WI38 (cell line): ENCODE measurements around the gene BPIFB2.

Experiments used
- H3K4me3 ChIP-seq: 2 replicates; pipeline ENCODE4 v1.5.1; 2011; ENCODE audit warnings: low read depth, mild to moderate bottlenecking, control low read depth, low read length
- CTCF ChIP-seq: IDR thresholded peaks from 2 replicates; pipeline ENCODE4 v1.5.1; 2012; ENCODE audit warnings: low read depth, mild to moderate bottlenecking, control low read depth, low read length

Gene BPIFB2

GRCh38 chr20:33046412-33046811 is 38.9 kb downstream of the BPIFB2 start:
- no peak overlapping the region for H3K4me3 ChIP-seq
- TF ChIP-seq CTCF, result no peak

- no peak overlapping the region for H3K4me3 ChIP-seq
- TF ChIP-seq CTCF, result no peak
These were observed 43.8 kb downstream of the BPIFB2 start for GRCh38 chr20:33051333-33051732.

GRCh38 chr20:33053291-33054106 is 46.0 kb downstream of the BPIFB2 start, which contains the start of gene BPIFB3:
Gene BPIFB3, plus strand, starts transcription at chr20:33053903. Its CDS starts 1,533 bp downstream, at chr20:33055436.
- no peak within 1 kb of the TSS for H3K4me3 ChIP-seq
- no peak for TF ChIP-seq CTCF

- H3K4me3 ChIP-seq, result no peak overlapping the region
- no peak for TF ChIP-seq CTCF
These were observed 46.9 kb downstream of the BPIFB2 start for GRCh38 chr20:33054381-33054780.

- no peak for TF ChIP-seq CTCF
- H3K4me3 ChIP-seq, result no peak overlapping the region
These were observed 47.3 kb downstream of the BPIFB2 start for GRCh38 chr20:33054791-33055190.

DNA sequence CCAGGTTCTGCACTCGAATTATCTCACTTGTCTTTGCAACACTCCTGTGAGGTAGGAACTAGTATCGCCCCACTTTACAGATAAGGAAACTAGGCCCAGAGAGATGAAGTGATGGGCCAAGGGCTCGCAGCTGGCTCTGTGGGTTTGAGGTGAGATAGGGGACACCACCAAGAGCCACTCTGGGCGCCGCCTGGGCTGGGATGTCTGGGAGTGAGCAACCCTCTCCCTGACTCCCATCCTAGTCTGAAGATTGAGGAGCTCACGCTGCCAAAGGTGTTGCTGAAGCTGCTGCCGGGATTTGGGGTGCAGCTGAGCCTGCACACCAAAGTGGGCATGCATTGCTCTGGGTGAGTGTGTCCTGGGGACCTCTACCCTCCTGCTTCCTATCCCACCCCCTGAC is 51.6 kb downstream of the BPIFB2 start:
- no peak for TF ChIP-seq CTCF
- H3K4me3 ChIP-seq, result no peak overlapping the region

DNA sequence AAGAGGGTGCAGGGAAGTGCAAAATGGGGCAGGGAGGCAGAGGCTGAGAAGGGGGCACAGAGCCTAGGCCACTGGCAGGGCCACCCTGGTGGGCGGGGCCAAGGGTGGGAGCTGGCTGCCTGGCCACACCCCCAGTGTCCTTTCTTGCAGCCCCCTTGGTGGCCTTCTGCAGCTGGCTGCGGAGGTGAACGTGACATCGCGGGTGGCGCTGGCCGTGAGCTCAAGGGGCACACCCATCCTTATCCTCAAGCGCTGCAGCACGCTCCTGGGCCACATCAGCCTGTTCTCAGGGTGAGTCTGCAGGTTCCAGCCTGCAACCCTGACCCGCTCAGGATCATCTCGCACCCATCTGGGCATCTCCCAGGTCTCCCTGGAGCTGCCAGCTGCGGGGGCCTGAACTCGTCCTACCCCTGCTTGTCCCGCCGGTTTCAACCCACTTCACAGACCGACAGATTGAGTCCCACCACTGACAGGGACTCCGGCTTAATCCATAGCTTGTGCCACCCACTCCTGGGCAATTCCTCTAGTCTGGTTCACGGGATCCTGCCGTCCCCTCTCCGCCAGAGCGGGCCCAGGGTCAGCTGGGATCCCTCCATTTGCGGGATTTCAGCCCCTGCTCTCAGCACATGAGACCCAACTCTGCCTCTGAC is 52.4 kb downstream of the BPIFB2 start:
- no peak for TF ChIP-seq CTCF
- no peak overlapping the region for H3K4me3 ChIP-seq
